ENCODE data around the gene MSLN.

DNA sequence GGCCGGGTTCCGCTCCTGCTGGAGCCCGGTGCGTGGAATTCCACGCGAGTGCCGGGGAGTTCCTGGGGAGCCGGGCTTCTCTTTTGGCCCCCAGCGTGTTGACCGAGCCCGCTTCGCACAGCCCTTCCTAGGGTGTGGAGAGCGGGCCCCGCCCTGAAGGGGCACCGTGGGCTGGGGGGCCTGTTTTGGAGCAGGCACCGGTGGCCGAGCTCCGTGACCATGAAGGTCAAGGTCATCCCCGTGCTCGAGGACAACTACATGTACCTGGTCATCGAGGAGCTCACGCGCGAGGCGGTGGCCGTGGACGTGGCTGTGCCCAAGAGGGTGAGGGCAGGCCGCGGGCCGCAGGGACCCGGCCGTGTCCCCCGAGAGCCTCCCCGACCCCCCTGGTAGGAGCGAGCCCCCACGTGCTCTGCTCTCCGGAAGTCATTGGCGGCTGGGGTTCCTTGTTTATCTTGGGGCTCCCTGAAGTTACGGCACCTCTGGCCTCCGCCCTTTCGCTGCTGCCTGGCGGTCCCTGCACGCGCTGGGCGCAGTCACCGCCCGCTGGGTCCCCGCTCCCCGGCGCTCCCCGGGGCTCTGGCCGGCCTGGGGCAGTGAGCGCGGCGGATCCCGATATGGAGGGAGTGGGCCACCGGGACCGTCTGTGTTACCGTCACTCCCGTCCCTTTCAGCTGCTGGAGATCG is 33.1 kb upstream of the MSLN start:
- TF ChIP-seq, protein P1, sequence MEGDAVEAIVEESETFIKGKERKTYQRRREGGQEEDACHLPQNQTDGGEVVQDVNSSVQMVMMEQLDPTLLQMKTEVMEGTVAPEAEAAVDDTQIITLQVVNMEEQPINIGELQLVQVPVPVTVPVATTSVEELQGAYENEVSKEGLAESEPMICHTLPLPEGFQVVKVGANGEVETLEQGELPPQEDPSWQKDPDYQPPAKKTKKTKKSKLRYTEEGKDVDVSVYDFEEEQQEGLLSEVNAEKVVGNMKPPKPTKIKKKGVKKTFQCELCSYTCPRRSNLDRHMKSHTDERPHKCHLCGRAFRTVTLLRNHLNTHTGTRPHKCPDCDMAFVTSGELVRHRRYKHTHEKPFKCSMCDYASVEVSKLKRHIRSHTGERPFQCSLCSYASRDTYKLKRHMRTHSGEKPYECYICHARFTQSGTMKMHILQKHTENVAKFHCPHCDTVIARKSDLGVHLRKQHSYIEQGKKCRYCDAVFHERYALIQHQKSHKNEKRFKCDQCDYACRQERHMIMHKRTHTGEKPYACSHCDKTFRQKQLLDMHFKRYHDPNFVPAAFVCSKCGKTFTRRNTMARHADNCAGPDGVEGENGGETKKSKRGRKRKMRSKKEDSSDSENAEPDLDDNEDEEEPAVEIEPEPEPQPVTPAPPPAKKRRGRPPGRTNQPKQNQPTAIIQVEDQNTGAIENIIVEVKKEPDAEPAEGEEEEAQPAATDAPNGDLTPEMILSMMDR (IDR thresholded peaks at IDR 0.05), result no peak
- TF ChIP-seq POLR2A (IDR thresholded peaks at IDR 0.05) (peak in 1 of 4 donors; percentile 3), POLR2AphosphoS5 (IDR thresholded peaks at IDR 0.05) (no peak), EP300 (IDR thresholded peaks at IDR 0.05) (no peak)

All from upper lobe of left lung (tissue), 4 donors.